NCI-H2196 (cell line): ENCODE data around the gene ARHGDIG.
A peak's percentile ranks its signal among the peaks of the same experiment; 100 is the strongest.
"Not testable (repeated sequence)": the region's sequence is repeated elsewhere in the genome, so short reads cannot be mapped to it uniquely, and the experiment has no call there.

Experiments used
- DNase-seq: peaks from one replicate; lab custom pipeline; 2025; ENCODE audit not compliant: unreplicated experiment; lab: John Stamatoyannopoulos, UW

ARHGDIG gene

DNA sequence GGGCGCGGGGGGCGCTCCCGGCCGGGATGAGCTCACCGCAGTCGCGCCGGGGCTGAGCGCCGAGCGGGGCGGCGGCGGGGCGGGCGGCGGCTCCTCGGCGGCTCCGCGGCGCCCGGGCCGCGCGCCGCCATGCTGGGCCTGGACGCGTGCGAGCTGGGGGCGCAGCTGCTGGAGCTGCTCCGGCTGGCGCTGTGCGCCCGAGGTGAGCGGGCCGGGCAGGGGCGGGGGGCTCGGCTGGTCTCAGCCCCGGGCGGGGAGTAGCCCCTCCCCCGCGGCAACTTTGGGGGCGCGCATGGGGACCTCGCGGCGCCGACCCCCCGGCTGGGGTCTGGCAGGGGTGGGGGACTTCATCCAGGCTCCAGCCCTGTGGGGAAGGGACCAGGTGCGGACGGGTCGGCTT, at the start of gene ARHGDIG:
Gene ARHGDIG, plus strand, starts transcription at position 40 of the 400 bp plus-strand sequence. Its CDS starts 90 bp downstream, at position 130.
- peak; percentile 19 for DNase-seq

GRCh38 chr16:230949-231348, 49.4 kb upstream of the ARHGDIG start:
- no peak for DNase-seq

GRCh38 chr16:234468-235305, 45.7 kb upstream of the ARHGDIG start, which contains the start of gene FAM234A:
FAM234A (plus strand) TSS chr16:234821; CDS start chr16:254414, 19,593 bp downstream.
- DNase-seq, result peak; percentile 98

GRCh38 chr16:239948-240277, 40.5 kb upstream of the ARHGDIG start:
- DNase-seq, result no peak

- DNase-seq, result no peak
Observed at GRCh38 chr16:240559-240958, 39.8 kb upstream of the ARHGDIG start.

DNA sequence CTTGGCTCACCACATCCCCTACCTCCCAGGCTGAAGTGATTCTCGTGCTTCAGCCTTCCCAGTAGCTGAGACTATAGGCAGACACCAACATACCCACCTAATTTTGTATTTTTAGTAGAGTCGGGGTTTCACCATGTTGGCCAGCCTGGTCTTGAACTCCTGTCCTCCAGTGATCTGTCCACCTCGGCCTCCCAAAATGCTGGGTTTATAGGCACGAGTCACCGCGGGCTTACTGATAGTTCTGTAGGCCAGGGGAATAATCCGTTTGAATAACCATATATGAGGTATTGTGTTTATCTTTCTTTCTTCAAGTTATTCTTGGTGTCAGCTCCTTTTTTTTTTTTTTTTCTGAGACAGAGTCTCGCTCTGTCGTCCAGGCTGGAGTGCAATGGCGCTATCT, 38.1 kb upstream of the ARHGDIG start:
- no peak for DNase-seq

GRCh38 chr16:243348-243747, 37.0 kb upstream of the ARHGDIG start:
- DNase-seq, result no peak

GRCh38 chr16:245105-245504, 35.3 kb upstream of the ARHGDIG start:
- DNase-seq, result no peak

- DNase-seq, result no peak
Observed at GRCh38 chr16:247027-247426, 33.4 kb upstream of the ARHGDIG start.

DNA sequence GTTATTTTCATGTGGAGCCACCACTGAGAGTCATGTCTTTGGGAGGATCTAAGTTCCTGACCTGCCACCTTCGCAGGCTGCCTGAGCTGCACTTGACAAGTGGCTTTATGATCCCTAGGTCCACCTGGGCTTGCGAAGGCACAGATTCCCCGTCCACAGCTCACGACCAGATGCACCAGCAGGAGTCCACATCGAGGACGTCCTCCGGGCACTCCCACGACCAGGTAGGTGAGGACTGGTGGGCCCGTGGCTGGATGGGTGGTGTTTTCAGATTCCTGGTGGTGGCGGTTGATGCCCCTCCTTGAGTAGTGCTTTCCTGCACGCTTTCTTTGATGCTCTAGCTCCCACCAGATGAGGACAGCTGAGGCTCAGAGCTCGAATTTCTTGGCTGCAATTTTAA, 31.0 kb upstream of the ARHGDIG start:
- no peak for DNase-seq

GRCh38 chr16:252366-253337, 27.7 kb upstream of the ARHGDIG start:
- DNase-seq, result no peak

- no peak for DNase-seq
Observed at GRCh38 chr16:253833-254232, 26.6 kb upstream of the ARHGDIG start.

GRCh38 chr16:254461-254860, 25.9 kb upstream of the ARHGDIG start:
- DNase-seq, result no peak

- no peak for DNase-seq
Observed at GRCh38 chr16:255183-255582, 25.2 kb upstream of the ARHGDIG start.

- DNase-seq, result not testable (repeated sequence)
Observed at GRCh38 chr16:258091-258490, 22.3 kb upstream of the ARHGDIG start.

GRCh38 chr16:259226-259625, 21.2 kb upstream of the ARHGDIG start:
- DNase-seq, result no peak

DNA sequence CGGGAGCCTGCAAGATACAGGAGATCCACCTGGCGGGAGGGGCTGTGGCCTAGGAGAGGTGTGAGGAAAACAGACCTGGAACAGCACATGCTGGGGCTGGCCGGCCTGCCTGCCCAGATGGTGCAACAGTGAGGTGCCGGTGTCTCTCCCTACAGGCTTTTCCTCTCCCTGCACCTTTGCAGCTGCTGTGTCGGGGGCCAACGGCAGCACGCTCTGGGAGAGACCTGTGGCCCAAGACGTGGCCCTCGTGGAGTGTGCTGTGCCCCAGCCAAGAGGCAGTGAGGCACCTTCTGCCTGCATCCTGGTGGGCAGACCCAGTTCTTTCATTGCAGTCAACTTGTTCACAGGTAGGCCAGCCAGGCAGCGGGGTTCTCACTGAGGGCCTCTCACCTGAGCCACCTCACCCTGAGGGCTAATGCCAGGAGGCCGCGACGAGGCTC, 20.6 kb upstream of the ARHGDIG start:
- DNase-seq, result no peak

- no peak for DNase-seq
Observed at GRCh38 chr16:260326-260725, 20.1 kb upstream of the ARHGDIG start.

DNA sequence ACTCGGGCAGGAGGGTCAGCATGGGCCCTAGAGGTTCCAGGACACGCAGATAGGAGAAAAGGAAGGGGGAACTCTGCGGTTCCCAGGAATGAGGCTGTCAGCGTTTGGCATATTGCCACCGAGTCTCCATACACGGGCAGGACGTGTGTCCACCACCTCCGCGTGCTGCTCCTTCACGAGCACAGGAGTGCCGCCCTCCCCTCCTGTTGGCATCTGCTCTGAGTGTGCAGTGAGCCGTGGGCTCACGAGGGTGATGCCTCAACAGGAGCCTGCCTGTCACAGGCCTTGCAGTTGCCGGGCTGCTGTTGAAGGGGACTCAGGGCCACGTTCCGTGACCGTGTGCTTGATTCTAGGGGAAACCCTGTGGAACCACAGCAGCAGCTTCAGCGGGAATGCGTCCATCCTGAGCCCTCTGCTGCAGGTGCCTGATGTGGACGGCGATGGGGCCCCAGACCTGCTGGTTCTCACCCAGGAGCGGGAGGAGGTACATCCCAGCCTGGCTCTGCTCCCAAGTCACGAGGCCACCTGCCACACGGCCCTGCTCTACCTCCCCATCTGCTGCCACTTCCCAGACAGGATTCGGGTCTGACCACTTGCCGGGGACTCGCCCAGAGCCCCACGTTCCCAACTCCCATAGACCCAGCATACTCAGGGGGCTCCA, 19.2 kb upstream of the ARHGDIG start:
- no peak for DNase-seq

GRCh38 chr16:262121-262745, 18.2 kb upstream of the ARHGDIG start:
- no peak for DNase-seq
